HEK293 (cell line): ENCODE results near the gene B4GALT2.

Source experiments
- CTCF ChIA-PET: fragments of 350-600 bp; formaldehyde crosslinking; extraction: SDS; loops from one replicate; lab custom pipeline; 2021; ENCODE audit warnings: antibody characterized with exemption; lab: Yijun Ruan, JAX
- POLR2A ChIA-PET: fragments of 300-600 bp; formaldehyde crosslinking; extraction: SDS; loops from one replicate; lab custom pipeline; 2020; ENCODE audit warnings: antibody characterized with exemption, inconsistent platforms; lab: Yijun Ruan, JAX
- H3K27ac ChIP-seq: fragments of 200-500 bp; sonication (Bioruptor generic); 2 replicates; pipeline ENCODE4 v1.5.1; 2014; ENCODE audit warnings: low read depth, low read length, control low read depth, inconsistent platforms; ENCODE audit errors: extremely low read depth
- H3K36me3 ChIP-seq, 2 experiments: fragments of 200-500 bp in 1 of 2; sonication (Bioruptor generic) in 1 of 2; 1 replicate in 1 of 2; 2 replicates in 1 of 2; pipeline ENCODE4 v1.5.1; 2014 to 2017; ENCODE audit warnings: inconsistent platforms in 2 of 2, low read length in 2 of 2; ENCODE audit not compliant: control insufficient read depth in 2 of 2, insufficient read depth in 1 of 2
- H3K4me1 ChIP-seq: fragments of 200-500 bp; sonication (Bioruptor generic); 2 replicates; pipeline ENCODE4 v1.5.1; 2014; ENCODE audit warnings: mild to moderate bottlenecking, low read length, inconsistent platforms; ENCODE audit not compliant: control insufficient read depth, insufficient read depth
- H3K4me3 ChIP-seq: 2 replicates; pipeline ENCODE4 v1.5.1; 2011; ENCODE audit warnings: low read depth, mild to moderate bottlenecking, control low read depth, low read length, moderate library complexity
- H3K9me3 ChIP-seq: fragments of 200-500 bp; sonication (Bioruptor generic); 2 replicates; pipeline ENCODE4 v1.5.1; 2014; ENCODE audit warnings: low read depth, low read length, inconsistent platforms; ENCODE audit not compliant: control insufficient read depth, insufficient read depth
- EGR2 ChIP-seq: fragments of 450-650 bp; formaldehyde crosslinking; IDR thresholded peaks from 2 replicates; pipeline ENCODE4 v1.5.1; 2016; ENCODE audit warnings: low read depth, missing biosample characterization, missing genetic modification characterization
- KLF17 ChIP-seq: fragments of 450-650 bp; formaldehyde crosslinking; IDR thresholded peaks from 2 replicates; pipeline ENCODE4 v1.5.1; 2016; ENCODE audit warnings: missing biosample characterization, missing genetic modification characterization
- KLF9 ChIP-seq: fragments of 450-650 bp; formaldehyde crosslinking; IDR thresholded peaks from 2 replicates; pipeline ENCODE4 v1.5.1; 2016; ENCODE audit warnings: missing biosample characterization, missing genetic modification characterization, low read depth
- ZFHX2 ChIP-seq: fragments of 450-650 bp; formaldehyde crosslinking; conservative IDR thresholded peaks from 2 replicates; pipeline ENCODE4 v1.5.1; 2016; ENCODE audit warnings: missing biosample characterization, missing genetic modification characterization
- ZNF248 ChIP-seq: fragments of 450-650 bp; formaldehyde crosslinking; IDR thresholded peaks from 2 replicates; pipeline ENCODE4 v1.5.1; 2017; ENCODE audit warnings: missing biosample characterization, missing genetic modification characterization
- ZNF280D ChIP-seq: fragments of 450-650 bp; formaldehyde crosslinking; IDR thresholded peaks from 2 replicates; pipeline ENCODE4 v1.5.1; 2016; ENCODE audit warnings: missing biosample characterization, missing genetic modification characterization
- ZNF335 ChIP-seq: fragments of 450-650 bp; formaldehyde crosslinking; conservative IDR thresholded peaks from 2 replicates; pipeline ENCODE4 v1.5.1; 2016; ENCODE audit warnings: missing biosample characterization, missing genetic modification characterization
- ZNF391 ChIP-seq: fragments of 450-650 bp; formaldehyde crosslinking; IDR thresholded peaks from 2 replicates; pipeline ENCODE4 v1.5.1; 2016; ENCODE audit warnings: low read depth, missing biosample characterization, missing genetic modification characterization, borderline replicate concordance
- ZNF433 ChIP-seq: fragments of 450-650 bp; formaldehyde crosslinking; IDR thresholded peaks from 2 replicates; pipeline ENCODE4 v1.5.1; 2016; ENCODE audit warnings: missing biosample characterization, missing genetic modification characterization, low read depth
- ZNF571 ChIP-seq: fragments of 450-650 bp; formaldehyde crosslinking; IDR thresholded peaks from 2 replicates; pipeline ENCODE4 v1.5.0; 2017; ENCODE audit warnings: missing biosample characterization, missing genetic modification characterization
- ZNF776 ChIP-seq: fragments of 450-650 bp; formaldehyde crosslinking; IDR thresholded peaks from 2 replicates; pipeline ENCODE4 v1.5.0; 2017; ENCODE audit warnings: missing biosample characterization, missing genetic modification characterization, borderline replicate concordance
- ZNF791 ChIP-seq: fragments of 450-650 bp; formaldehyde crosslinking; IDR thresholded peaks from 2 replicates; pipeline ENCODE4 v1.5.1; 2016; ENCODE audit warnings: missing biosample characterization, missing genetic modification characterization
- ZXDB ChIP-seq: fragments of 450-650 bp; formaldehyde crosslinking; IDR thresholded peaks from 2 replicates; pipeline ENCODE4 v1.5.1; 2016; ENCODE audit warnings: missing biosample characterization, missing genetic modification characterization
- TF ChIP-seq, protein P1 (sequence below): fragments of 450-650 bp; formaldehyde crosslinking; IDR thresholded peaks from 2 replicates; pipeline ENCODE4 v1.5.1; 2016; ENCODE audit warnings: missing biosample characterization, missing genetic modification characterization
- TF ChIP-seq, protein P2 (sequence below): fragments of 450-650 bp; formaldehyde crosslinking; IDR thresholded peaks from 2 replicates; pipeline ENCODE4 v1.5.1; 2016; ENCODE audit warnings: missing biosample characterization, missing genetic modification characterization
- TF ChIP-seq, protein P3 (sequence below): fragments of 450-650 bp; formaldehyde crosslinking; IDR thresholded peaks from 2 replicates; pipeline ENCODE4 v1.5.1; 2017; ENCODE audit warnings: missing biosample characterization, missing genetic modification characterization

B4GALT2 gene

DNA sequence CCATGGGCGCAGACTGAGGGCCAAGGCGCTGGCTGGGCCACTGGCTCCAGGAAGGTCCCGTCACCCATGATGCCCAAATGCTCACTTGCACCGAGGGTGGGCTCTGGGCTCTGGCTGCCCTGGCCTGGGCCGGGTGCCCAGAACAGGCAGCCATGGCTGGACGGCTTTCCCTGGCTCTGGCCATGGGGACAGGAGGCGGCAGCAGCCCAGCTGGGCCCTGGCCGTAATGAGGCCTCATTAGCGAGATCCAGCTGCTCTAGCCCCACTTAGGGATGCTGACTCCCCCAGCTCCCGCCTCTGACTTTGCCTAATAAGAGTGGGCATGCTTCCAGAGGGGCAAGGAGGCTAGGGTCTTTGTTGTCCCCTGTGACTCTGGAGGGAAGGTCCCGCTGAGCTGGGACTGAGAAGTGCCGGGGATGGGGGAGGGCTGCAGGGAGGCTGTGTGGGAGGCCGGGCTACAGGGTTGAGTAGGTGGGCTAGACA, 40.5 kb downstream of the B4GALT2 start:
- Histone ChIP-seq H3K4me3 (no peak overlapping the region), H3K9me3 (no peaks in the 10 kb centered on the region)
- TF ChIP-seq ZFHX2 (tag by site-specific recombination): peak; percentile 56; the same call in 1 of the 2 replicates
- TF ChIP-seq EGR2 (tag by site-specific recombination): peak; percentile 42; the same call in 1 of the 2 replicates
- no peak for TF ChIP-seq ZNF571 (tag by site-specific recombination)
- TF ChIP-seq, all 188 proteins: peak for 2
- Histone ChIP-seq H3K27ac (no peak overlapping the region), H3K4me1 (no peaks in the 10 kb centered on the region), H3K36me3 (no peaks in the 10 kb centered on the region)
- CTCF ChIA-PET: interaction anchor here (0.6 to 3.6 kb wide), 2 partner anchors 14 to 1183 kb away, joined by 3 to 21 read pairs; no protein-coding TSS in a partner anchor
- POLR2A ChIA-PET: no interaction called here

DNA sequence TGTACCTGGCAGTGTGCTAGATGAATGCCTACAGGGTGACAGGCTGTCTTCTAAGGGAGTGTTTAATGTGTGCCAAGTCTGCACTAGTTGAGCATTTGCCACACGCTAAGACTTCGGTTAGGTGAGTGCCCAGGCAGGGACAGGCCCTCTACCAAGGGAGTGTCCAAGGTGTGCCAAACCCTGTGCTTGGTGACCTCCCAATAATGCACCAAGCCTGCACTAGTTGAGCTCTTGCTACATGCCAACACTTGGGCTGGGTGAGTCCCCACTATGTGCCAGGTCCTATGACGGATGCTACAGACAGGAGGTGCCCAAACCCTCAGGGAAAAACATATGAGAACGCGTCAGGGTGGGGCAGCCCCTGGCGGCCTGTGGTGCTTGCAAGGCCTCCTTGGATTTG, 41.5 kb downstream of the B4GALT2 start:
- Histone ChIP-seq H3K36me3 (no peaks in the 10 kb centered on the region), H3K4me3 (no peak overlapping the region), H3K4me1 (no peaks in the 10 kb centered on the region), H3K9me3 (no peaks in the 10 kb centered on the region), H3K27ac (no peak overlapping the region)
- TF ChIP-seq ZNF433 (no peak), KLF9 (tag by site-specific recombination) (no peak), ZNF776 (no peak), ZNF391 (tag by site-specific recombination) (no peak), ZXDB (tag by site-specific recombination) (no peak), ZNF248 (tag by site-specific recombination) (no peak), ZNF280D (no peak), ZNF791 (tag by site-specific recombination) (no peak), KLF17 (no peak), ZNF335 (no peak)
- TF ChIP-seq, protein P1, sequence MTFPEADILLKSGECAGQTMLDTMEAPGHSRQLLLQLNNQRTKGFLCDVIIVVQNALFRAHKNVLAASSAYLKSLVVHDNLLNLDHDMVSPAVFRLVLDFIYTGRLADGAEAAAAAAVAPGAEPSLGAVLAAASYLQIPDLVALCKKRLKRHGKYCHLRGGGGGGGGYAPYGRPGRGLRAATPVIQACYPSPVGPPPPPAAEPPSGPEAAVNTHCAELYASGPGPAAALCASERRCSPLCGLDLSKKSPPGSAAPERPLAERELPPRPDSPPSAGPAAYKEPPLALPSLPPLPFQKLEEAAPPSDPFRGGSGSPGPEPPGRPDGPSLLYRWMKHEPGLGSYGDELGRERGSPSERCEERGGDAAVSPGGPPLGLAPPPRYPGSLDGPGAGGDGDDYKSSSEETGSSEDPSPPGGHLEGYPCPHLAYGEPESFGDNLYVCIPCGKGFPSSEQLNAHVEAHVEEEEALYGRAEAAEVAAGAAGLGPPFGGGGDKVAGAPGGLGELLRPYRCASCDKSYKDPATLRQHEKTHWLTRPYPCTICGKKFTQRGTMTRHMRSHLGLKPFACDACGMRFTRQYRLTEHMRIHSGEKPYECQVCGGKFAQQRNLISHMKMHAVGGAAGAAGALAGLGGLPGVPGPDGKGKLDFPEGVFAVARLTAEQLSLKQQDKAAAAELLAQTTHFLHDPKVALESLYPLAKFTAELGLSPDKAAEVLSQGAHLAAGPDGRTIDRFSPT (tag by site-specific recombination): no peak
- TF ChIP-seq, protein P2, sequence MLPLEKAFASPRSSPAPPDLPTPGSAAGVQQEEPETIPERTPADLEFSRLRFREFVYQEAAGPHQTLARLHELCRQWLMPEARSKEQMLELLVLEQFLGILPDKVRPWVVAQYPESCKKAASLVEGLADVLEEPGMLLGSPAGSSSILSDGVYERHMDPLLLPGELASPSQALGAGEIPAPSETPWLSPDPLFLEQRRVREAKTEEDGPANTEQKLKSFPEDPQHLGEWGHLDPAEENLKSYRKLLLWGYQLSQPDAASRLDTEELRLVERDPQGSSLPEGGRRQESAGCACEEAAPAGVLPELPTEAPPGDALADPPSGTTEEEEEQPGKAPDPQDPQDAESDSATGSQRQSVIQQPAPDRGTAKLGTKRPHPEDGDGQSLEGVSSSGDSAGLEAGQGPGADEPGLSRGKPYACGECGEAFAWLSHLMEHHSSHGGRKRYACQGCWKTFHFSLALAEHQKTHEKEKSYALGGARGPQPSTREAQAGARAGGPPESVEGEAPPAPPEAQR: no peak
- TF ChIP-seq, protein P3, sequence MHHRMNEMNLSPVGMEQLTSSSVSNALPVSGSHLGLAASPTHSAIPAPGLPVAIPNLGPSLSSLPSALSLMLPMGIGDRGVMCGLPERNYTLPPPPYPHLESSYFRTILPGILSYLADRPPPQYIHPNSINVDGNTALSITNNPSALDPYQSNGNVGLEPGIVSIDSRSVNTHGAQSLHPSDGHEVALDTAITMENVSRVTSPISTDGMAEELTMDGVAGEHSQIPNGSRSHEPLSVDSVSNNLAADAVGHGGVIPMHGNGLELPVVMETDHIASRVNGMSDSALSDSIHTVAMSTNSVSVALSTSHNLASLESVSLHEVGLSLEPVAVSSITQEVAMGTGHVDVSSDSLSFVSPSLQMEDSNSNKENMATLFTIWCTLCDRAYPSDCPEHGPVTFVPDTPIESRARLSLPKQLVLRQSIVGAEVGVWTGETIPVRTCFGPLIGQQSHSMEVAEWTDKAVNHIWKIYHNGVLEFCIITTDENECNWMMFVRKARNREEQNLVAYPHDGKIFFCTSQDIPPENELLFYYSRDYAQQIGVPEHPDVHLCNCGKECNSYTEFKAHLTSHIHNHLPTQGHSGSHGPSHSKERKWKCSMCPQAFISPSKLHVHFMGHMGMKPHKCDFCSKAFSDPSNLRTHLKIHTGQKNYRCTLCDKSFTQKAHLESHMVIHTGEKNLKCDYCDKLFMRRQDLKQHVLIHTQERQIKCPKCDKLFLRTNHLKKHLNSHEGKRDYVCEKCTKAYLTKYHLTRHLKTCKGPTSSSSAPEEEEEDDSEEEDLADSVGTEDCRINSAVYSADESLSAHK (tag by site-specific recombination): no peak
- ChIA-PET CTCF (interaction anchor here (0.6 to 3.6 kb wide), 2 partner anchors 15 to 20 kb away, joined by 3 to 21 read pairs; no protein-coding TSS in a partner anchor), POLR2A (interaction anchor here (0.6 kb wide), 1 partner anchor 456 kb away, joined by 3 read pairs; no protein-coding TSS in a partner anchor)
